Endodermal cell (in vitro differentiated cells): Measurements from ENCODE around the gene PARL. TPM values are rescaled to one million over a fixed set of nuclear protein-coding genes. Genes with fewer than 3 reads are reported as not detected.

Source experiments
- DNase-seq: peaks from one replicate; pipeline ENCODE4 v3.0.0-alpha.2; 2017
- H3K27ac ChIP-seq: 2 replicates; pipeline ENCODE4 v1.5.1; 2013; ENCODE audit warnings: mild to moderate bottlenecking, low read depth, low read length, moderate library complexity
- H3K27me3 ChIP-seq: 2 replicates; pipeline ENCODE4 v1.6.1; 2013; ENCODE audit warnings: mild to moderate bottlenecking, low read length, moderate library complexity; ENCODE audit not compliant: insufficient read depth, control insufficient read depth, poor library complexity, severe bottlenecking
- H3K36me3 ChIP-seq: 2 replicates; pipeline ENCODE4 v1.7.0; 2013; ENCODE audit warnings: mild to moderate bottlenecking, low read length, moderate library complexity; ENCODE audit not compliant: control insufficient read depth, insufficient read depth
- H3K4me1 ChIP-seq: one replicate; pipeline ENCODE4 v1.7.0; 2013; ENCODE audit warnings: low read length; ENCODE audit not compliant: control insufficient read depth, insufficient read depth
- H3K4me3 ChIP-seq: 2 replicates; pipeline ENCODE4 v1.5.1; 2013; ENCODE audit warnings: mild to moderate bottlenecking, low read length, moderate library complexity
- H3K9ac ChIP-seq: 2 replicates; pipeline ENCODE4 v1.6.1; 2013; ENCODE audit warnings: mild to moderate bottlenecking, low read length, moderate library complexity; ENCODE audit not compliant: poor library complexity, severe bottlenecking; ENCODE audit errors: extremely low read depth
- H3K9me3 ChIP-seq: 2 replicates; pipeline ENCODE4 v1.6.1; 2013; ENCODE audit warnings: mild to moderate bottlenecking, low read length, moderate library complexity; ENCODE audit not compliant: control insufficient read depth
- H3K27ac Mint-ChIP-seq: 2 replicates; pipeline ENCODE4 v1.8.0; 2020; ENCODE audit warnings: mixed read lengths
- H3K27me3 Mint-ChIP-seq: 2 replicates; pipeline ENCODE4 v1.8.0; 2021; ENCODE audit warnings: mild to moderate bottlenecking, mixed read lengths; ENCODE audit not compliant: insufficient read depth
- H3K36me3 Mint-ChIP-seq: 2 replicates; pipeline ENCODE4 v1.8.0; 2020; ENCODE audit warnings: low read depth, mixed read lengths
- H3K4me1 Mint-ChIP-seq: 2 replicates; pipeline ENCODE4 v1.8.0; 2020; ENCODE audit warnings: mixed read lengths
- H3K4me3 Mint-ChIP-seq: 2 replicates; pipeline ENCODE4 v1.8.0; 2020; ENCODE audit warnings: mild to moderate bottlenecking, moderate library complexity, mixed read lengths
- H3K9me3 Mint-ChIP-seq: 2 replicates; pipeline ENCODE4 v1.8.0; 2020; ENCODE audit warnings: mild to moderate bottlenecking, mixed read lengths
- CTCF ChIP-seq: fragments of 200-600 bp; sonication (generic); conservative IDR thresholded peaks from 2 replicates; pipeline ENCODE4 v1.5.0; 2021; ENCODE audit warnings: antibody characterized with exemption, mild to moderate bottlenecking
- WGBS, 2 experiments: methylation state at CpG; one replicate each; pipeline versions ENCODE4 v1.1.5 to v1.1.7; 2013; ENCODE audit warnings: missing lambda C conversion rate in 2 of 2, mixed read lengths in 1 of 2; ENCODE audit not compliant: insufficient coverage in 1 of 2, insufficient read length in 1 of 2; 5-methylcytosine and 5-hydroxymethylcytosine counted together
- total RNA-seq, 2 donors: library from RNA; stranded (reverse); fragmentation: NEBNext Ultra II Directional in 1 of 2; extraction: Animal tissue kit (Norgen Biotek cat#: 25700) in 1 of 2; gene quantifications; 2 replicates in 1 of 2; 3 replicates in 1 of 2; pipeline ENCODE4 v1.2.1, GENCODE V29; 2021

The PARL gene
- total RNA-seq, 2 donors from 2014 or later: 77.3 to 83.0 TPM

- Histone ChIP-seq H3K4me3 (no peak overlapping the region), H3K9ac (no peak overlapping the region), H3K27ac (no peak overlapping the region), H3K27me3 (peaks cover 90% of the 10 kb centered on the region), H3K4me1 (peaks cover 3% of the 10 kb centered on the region), H3K36me3 (no peaks in the 10 kb centered on the region), H3K9me3 (no peaks in the 10 kb centered on the region)
- TF ChIP-seq CTCF: no peak
- no peaks in the 10 kb centered on the region for H3K36me3 Mint-ChIP-seq
- DNase-seq: peak; percentile 82
- H3K9me3 Mint-ChIP-seq: no peaks in the 10 kb centered on the region
- H3K27ac Mint-ChIP-seq: no peak overlapping the region
- no peak overlapping the region for H3K4me3 Mint-ChIP-seq
- peaks cover 5% of the 10 kb centered on the region for H3K4me1 Mint-ChIP-seq
- 67 to 76% methylated on average over 4 to 10 of the region's 10 CpGs for WGBS, 2 experiments
- peaks cover 96% of the 10 kb centered on the region for H3K27me3 Mint-ChIP-seq
These were observed 28.4 kb upstream of the PARL start for GRCh38 chr3:183912895-183913579.

- no peak overlapping the region for H3K27ac ChIP-seq
- peaks cover 79% of the 10 kb centered on the region for H3K27me3 ChIP-seq
- H3K4me1 ChIP-seq: peaks cover 3% of the 10 kb centered on the region
- WGBS, 2 experiments: 87 to 94% methylated on average over 6 to 8 of the region's 8 CpGs
- H3K36me3 Mint-ChIP-seq: no peaks in the 10 kb centered on the region
- H3K9ac ChIP-seq: no peak overlapping the region
- no peak overlapping the region for H3K4me3 Mint-ChIP-seq
- H3K27ac Mint-ChIP-seq: no peak overlapping the region
- no peaks in the 10 kb centered on the region for H3K9me3 ChIP-seq
- no peak for TF ChIP-seq CTCF
- peaks cover 9% of the 10 kb centered on the region for H3K4me1 Mint-ChIP-seq
- H3K9me3 Mint-ChIP-seq: no peaks in the 10 kb centered on the region
- no peak overlapping the region for H3K4me3 ChIP-seq
- H3K27me3 Mint-ChIP-seq: peaks cover 95% of the 10 kb centered on the region
- no peaks in the 10 kb centered on the region for H3K36me3 ChIP-seq
- DNase-seq: no peak
These were observed 27.3 kb upstream of the PARL start for GRCh38 chr3:183911763-183912506.

- no peak for TF ChIP-seq CTCF
- H3K4me3 Mint-ChIP-seq: no peak overlapping the region
- no peak for DNase-seq
- H3K4me3 ChIP-seq: no peak overlapping the region
- H3K27ac ChIP-seq: no peak overlapping the region
- WGBS, 2 experiments: 88 to 90% methylated on average over 3 to 6 of the region's 6 CpGs
- H3K27me3 Mint-ChIP-seq: peaks cover 95% of the 10 kb centered on the region
- peaks cover 9% of the 10 kb centered on the region for H3K4me1 Mint-ChIP-seq
- no peaks in the 10 kb centered on the region for H3K36me3 Mint-ChIP-seq
- no peaks in the 10 kb centered on the region for H3K9me3 Mint-ChIP-seq
- no peaks in the 10 kb centered on the region for H3K9me3 ChIP-seq
- H3K27me3 ChIP-seq: peaks cover 76% of the 10 kb centered on the region
- H3K9ac ChIP-seq: no peak overlapping the region
- H3K4me1 ChIP-seq: peaks cover 3% of the 10 kb centered on the region
- H3K27ac Mint-ChIP-seq: no peak overlapping the region
- H3K36me3 ChIP-seq: no peaks in the 10 kb centered on the region
These were observed 26.4 kb upstream of the PARL start for GRCh38 chr3:183911087-183911486.
